NCI-H1436 treated with DMSO at 0.1 percent for 48 hours (cell line): ENCODE data around the gene RAB4B.
"Not testable (repeated sequence)": the region's sequence is repeated elsewhere in the genome, so short reads cannot be mapped to it uniquely, and the experiment has no call there.

Experiments
- DNase-seq: peaks from one replicate; lab custom pipeline; 2025; lab: John Stamatoyannopoulos, UW

Gene RAB4B, protein sequence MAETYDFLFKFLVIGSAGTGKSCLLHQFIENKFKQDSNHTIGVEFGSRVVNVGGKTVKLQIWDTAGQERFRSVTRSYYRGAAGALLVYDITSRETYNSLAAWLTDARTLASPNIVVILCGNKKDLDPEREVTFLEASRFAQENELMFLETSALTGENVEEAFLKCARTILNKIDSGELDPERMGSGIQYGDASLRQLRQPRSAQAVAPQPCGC

DNA sequence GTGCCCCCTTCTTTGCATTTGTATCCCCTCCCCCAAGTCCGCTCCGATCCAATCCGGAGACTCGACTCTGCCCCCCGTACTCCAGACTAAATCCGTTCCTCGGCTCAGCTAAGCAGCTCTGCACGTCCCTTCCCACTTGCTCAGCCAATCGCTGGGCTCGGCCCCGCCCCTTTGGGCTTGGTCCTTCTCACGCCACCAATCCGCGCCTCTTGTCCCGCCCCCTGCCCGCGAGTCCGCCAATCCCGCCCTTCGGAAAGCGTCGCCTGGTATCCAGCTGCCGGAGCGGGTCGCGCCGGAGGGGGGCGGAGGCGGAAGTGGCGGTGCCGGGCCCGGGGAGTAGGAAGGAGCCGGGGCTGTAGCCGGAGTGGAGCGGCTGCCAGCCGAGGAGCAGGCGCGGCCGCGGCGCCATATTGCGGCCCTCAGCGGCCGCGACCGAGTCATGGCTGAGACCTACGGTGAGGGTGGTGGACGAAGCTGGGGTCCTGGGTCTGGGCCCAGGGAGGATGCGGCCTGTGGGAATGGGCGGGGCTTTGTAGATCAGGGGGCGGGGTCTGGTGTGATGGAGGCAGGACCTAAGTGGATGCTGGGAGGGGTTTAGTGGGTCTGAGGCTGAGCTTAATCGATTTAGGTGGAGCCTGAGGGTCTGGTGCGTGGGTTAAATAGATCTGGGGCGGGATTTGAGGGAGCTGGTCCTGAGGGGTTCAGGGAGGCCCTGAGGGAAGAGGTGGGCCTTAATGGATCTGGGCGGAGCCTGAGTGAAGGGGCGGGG, at the start of gene RAB4B:
Gene RAB4B, plus strand, starts transcription at position 311 of the 769 bp plus-strand sequence. Its CDS starts 129 bp downstream, at position 440.
- peak; percentile 98 for DNase-seq

GRCh38 chr19:40730065-40730464, 48.0 kb upstream of the RAB4B start:
- DNase-seq: not testable (repeated sequence)

GRCh38 chr19:40732304-40732703, 45.7 kb upstream of the RAB4B start:
- not testable (repeated sequence) for DNase-seq

DNA sequence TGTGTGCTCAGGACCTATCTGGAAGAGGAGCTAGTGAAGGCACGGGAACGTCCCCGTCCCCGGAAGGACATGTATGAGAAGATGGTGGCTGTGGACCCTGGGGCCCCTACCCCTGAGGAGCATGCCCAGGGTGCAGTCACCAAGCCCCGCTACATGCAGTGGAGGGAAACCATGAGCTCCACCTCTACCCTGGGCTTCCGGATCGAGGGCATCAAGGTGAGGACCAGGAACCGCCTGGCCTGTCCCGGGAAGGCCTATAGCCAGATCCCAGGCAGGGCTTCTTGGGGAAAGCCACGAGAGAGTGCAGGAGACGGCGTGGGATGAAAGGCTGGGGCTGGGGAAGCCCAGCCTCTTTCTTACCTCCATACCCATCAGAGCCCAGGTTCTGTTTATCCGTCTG, 44.9 kb upstream of the RAB4B start:
- no peak for DNase-seq

- DNase-seq: no peak
Observed at GRCh38 chr19:40735013-40735771, 42.9 kb upstream of the RAB4B start.

DNA sequence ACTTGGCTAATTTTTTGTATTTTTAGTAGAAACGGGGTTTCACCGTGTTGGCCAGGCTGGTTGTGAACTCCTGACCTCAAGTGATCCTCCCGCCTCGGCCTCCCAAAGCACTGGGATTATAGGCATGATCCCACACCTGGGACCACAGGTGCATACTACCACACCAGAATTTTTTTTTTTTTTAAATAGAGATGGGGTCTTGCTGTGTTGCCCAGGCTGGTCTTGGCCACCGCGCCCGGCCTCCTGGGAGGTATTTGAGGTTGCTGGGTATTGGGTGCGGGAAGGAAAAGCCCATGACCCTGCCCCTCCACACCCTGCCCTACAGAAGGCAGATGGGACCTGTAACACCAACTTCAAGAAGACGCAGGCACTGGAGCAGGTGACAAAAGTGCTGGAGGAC, 41.4 kb upstream of the RAB4B start:
- DNase-seq: no peak

DNA sequence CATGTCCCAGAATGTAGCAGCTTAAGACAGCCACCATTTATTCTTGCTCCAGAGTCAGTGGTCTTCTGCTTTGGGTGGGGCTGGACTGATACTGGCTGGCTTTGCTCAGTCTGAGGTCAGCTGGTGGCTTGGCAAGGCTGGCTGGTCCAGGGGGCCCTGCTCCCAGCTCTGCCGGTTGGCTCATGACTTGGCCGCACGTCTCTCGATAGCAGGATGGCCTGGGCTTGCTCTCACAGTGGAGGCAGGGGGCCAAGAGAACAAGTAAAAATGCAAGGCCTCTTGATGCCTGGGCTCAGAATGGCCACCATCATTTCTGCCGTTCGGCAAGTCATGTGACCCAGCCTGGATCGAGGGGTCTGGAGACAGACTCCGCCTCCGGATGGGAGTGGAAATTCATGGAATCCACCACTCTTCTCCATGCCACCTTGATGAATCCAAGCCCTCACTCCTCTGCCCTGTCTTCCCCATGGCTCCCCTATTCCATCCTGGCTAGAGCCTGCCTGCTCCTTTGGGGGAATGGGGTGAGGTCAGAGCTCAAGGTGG, 40.9 kb upstream of the RAB4B start:
- DNase-seq: no peak

DNA sequence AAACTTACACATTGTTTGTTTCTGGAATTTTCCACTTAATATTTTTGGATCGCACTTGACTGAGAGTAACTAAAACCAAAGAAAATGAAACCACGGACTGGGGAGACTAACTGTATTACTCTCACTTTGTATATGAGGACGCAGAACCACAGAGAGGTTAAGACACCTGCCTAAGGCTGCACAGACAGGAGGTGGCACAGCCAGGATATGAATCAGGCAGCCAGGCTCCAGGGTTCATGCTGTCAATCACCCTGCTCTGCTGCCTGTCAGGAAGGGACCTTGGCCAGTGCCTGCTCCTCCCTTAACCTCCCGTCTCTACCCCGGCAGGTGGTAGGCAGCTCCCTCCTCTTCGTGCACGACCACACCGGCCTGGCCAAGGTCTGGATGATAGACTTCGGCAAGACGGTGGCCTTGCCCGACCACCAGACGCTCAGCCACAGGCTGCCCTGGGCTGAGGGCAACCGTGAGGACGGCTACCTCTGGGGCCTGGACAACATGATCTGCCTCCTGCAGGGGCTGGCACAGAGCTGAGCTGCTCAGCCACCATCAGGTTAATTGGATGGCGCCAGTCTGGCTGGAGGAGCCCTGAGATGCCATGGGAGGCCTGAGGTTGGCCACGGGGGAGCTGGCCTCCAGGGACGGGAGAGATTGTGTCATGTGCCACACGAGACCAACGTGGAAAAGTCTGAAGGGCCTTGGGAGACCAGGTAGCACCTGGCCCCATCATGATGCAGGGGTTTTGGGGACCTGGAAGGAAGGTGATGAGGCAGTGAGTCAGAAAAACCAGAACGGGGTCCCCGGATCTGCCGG, 38.8 kb upstream of the RAB4B start:
- DNase-seq: no peak

DNA sequence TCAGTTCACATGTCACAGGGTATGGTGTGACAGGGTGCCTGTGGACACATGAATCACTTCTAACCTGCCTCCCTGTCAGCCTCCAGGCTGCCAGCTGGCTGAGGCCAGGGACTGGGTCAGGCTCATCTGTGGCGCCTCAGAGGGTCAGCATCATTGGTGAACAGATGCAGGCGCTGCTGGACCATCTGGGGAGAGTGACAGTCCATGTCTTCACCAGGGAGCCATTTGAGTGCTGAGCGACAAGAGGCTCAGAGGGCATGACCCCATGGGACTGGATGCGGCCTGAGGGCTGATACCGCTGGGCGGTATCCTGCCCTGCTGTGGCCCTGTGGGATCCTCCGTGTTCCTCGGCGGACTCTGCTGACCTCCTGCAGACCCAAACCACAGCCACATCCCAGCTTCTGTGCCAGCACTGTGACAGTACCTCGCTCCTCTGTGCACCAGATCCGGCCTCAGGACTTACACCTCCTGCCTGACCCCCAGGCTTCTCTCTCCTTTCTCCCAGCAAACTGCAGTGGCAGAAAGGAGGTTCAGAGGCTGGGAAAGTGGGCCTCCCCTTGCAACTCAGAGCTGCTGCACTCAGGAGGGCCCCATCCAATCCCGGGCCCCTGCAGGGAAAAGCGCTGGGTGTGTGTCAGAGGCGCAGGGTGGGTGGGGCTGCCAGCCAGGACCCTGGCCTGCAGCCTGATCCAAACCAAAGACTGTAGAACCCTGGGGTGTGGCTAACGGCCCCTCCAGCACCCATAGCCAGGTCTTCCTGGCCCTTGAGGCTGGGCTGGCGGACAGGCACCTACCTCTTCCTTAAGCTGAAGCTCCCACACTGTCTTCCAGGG, 38.0 kb upstream of the RAB4B start:
- no peak for DNase-seq

DNA sequence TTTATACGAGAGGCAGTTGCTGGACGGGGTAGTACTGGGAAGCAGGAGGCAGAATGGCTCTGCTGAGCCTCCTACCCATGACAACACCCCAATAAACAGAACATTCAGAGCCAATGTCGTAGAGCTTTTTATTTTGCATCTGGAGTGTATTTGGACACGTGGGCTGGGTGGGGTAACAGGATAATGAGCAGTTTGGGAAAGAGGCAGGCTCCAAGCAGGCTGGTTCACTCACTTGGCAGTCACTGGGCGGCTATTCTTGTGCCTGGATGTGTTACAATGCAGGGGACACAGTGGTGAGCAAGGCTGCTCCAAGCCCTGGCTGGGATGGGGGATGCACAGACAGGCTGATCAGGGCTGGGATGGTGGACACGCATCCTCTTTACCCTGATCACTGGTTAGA, 37.3 kb upstream of the RAB4B start:
- DNase-seq: no peak

GRCh38 chr19:40741527-40742390, 36.3 kb upstream of the RAB4B start:
- DNase-seq: no peak

- no peak for DNase-seq
Observed at GRCh38 chr19:40742477-40742876, 35.6 kb upstream of the RAB4B start.

- no peak for DNase-seq
Observed at GRCh38 chr19:40742886-40743285, 35.2 kb upstream of the RAB4B start.

DNA sequence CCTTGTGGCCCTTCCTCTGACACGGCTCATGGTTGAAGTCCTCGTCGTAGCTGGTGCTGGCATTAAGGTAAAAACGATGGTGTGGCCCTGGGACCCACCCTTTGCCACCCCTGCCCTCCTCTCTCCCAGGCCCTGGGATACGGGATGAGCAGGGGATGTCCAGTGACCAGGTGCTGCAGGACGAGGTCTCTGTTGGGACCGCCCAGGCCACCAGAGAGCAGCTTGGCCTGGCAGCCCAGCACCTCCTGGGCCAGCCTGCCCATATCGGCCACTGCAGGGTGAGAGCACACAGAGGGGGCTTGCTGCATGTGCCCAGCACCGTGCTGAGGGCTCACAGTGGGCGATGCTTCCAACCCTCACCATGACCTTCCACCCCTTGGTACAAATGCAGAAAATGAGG, 34.1 kb upstream of the RAB4B start:
- DNase-seq: no peak

DNA sequence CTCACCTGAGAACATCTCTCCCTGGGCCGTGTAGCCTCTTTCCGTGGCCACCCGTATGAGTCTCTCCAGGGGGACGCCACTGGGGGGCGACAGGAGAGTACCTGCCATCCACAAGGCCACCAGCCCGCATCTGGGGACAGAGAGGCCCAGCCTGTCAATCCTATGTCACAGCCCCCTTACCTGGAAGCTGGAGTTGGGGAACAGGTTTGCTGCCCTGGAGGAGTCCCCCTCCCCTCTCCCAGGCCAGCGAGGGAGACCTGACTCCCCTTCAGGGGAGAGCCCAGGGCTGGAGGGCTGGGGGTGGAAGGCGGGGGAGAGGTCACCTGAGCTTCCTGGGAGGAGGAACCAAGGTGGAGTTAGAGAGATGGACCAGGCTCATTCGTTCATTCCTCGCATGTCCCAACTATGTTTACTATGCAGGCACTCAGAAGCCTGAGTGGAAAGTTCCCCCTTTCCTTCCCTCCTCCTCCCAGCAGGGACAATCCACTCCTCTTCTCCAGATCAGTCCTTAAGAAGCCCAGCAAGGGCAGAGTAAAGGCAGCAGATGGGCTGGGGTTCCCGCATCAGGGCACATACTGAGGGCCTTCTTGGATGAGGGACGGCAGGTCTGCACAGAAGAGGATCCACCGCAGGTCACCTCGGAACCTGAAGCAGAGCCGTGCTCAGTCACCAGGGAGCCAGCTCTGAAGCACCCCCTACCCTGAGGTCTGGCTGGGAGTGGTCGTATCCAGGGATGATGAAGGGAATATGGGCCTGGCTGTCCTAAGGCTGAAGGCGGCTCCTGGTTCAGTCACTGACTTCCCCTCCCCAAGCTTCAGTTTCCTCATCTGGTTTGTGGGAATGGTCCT, 33.3 kb upstream of the RAB4B start:
- no peak for DNase-seq

GRCh38 chr19:40745402-40745780, 32.7 kb upstream of the RAB4B start:
- no peak for DNase-seq

DNA sequence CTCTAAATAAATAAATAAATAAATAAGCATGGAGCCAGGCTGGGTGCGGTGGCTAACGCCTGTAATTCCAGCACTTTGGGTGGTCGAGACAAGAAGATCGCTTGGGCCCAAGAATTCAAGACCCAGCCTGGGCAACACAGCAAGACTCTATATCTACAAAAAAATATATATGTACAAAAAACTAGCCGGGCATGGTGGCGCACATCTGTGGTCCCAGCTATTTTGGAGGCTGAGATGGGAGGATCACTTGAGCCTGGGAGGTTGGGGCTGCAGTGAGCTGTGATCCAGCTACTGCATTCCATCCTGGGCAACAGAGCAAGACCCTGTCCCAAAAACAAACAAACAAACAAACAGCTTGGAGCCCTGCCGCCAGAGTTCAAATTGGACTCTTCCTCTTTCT, 30.5 kb upstream of the RAB4B start:
- no peak for DNase-seq

DNA sequence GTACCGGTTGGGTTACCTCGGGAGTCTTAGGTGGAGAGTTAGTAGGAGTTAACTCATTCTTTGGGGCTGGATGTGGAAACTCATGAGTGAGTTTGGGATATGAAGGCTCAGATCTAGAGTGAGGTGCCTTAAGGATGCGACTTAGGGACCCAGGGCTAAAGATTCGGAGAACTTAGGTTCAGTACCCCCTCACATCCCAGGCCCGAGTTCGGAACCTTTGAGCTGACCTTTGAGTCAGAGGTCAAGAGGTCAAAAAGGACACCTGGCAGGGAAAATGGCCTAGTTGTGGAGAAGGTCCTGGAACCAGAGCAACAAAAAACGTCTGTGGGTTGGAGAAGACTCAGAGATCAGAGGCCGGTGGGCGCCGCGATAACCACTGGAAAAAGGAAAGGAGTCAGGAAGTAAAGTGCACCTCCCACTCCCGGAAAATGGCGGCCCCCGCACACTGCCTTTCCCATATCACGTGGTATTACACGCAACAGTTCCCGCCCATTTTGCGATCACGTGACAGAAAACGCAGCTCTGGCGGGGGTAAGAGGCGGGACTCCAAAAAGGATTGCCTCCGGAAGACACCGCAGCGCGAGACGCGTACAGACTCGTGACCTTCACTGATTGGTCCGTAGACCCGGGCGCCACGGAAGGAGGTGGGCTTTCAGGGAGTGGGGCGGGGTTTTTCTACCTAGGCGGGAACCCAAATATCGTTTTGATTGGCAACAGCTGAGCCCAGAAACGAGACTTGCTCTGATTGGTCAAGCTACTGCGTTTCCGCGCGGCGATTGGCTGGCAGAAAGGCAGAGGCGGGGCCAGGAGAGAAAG, 27.8 kb upstream of the RAB4B start, which contains the start of gene ACTMAP:
Gene ACTMAP, minus strand, starts transcription at position 420 of the 816 bp plus-strand sequence. CDS start 674 bp downstream, outside the sequence.
- peak; percentile 98 for DNase-seq
